Kidney (tissue), 14 donors: Measurements from ENCODE around the gene CEP95. TPM values are rescaled to one million over a fixed set of nuclear protein-coding genes. Genes with fewer than 3 reads are reported as not detected.

Experiments
- DNase-seq, 5 donors: peaks; one replicate each; pipeline ENCODE4 v3.0.0-alpha.2; 2013 to 2020
- FAIRE-seq: peaks from 2 replicates; lab custom pipeline; 2012; peaks lifted over from hg19 to GRCh38; lab: Jason Lieb, UNC
- H3K27ac ChIP-seq, 2 donors: one replicate each; pipeline ENCODE4 v1.7.0; 2013; ENCODE audit warnings: low read depth in 2 of 2, low read length in 2 of 2, inconsistent platforms in 1 of 2
- H3K27me3 ChIP-seq: one replicate; pipeline ENCODE4 v1.7.1; 2013; ENCODE audit warnings: low read length, inconsistent platforms; ENCODE audit not compliant: control insufficient read depth, insufficient read depth
- H3K36me3 ChIP-seq, 3 donors: one replicate each; pipeline versions ENCODE4 v1.7.0 to v1.7.1; 2013; ENCODE audit warnings: low read length in 3 of 3, control low read depth in 1 of 3, inconsistent platforms in 1 of 3; ENCODE audit not compliant: insufficient read depth in 3 of 3, control insufficient read depth in 2 of 3
- H3K4me1 ChIP-seq, 3 donors: one replicate each; pipeline versions ENCODE4 v1.7.0 to v1.7.1; 2013; ENCODE audit warnings: low read length in 3 of 3, inconsistent platforms in 1 of 3, low read depth in 1 of 3; ENCODE audit not compliant: control insufficient read depth in 2 of 3, insufficient read depth in 2 of 3
- H3K4me3 ChIP-seq, 3 donors: one replicate each; pipeline versions ENCODE4 v1.7.0 to v1.8.1; 2013; ENCODE audit warnings: low read length in 3 of 3, control low read depth in 1 of 3, inconsistent platforms in 1 of 3
- H3K9ac ChIP-seq, 3 donors: one replicate each; pipeline versions ENCODE4 v1.7.0 to v1.7.1; 2013; ENCODE audit warnings: low read length in 3 of 3, control low read depth in 1 of 3, inconsistent platforms in 1 of 3
- H3K9me3 ChIP-seq, 3 donors: one replicate each; pipeline versions ENCODE4 v1.7.0 to v1.7.1; 2013; ENCODE audit warnings: low read length in 3 of 3, control low read depth in 1 of 3, inconsistent platforms in 1 of 3; ENCODE audit not compliant: control insufficient read depth in 2 of 3, insufficient read depth in 1 of 3
- intact Hi-C: fragments of 100-400 bp; cut with DNase I; formaldehyde crosslinking; loops from one replicate; pipeline ENCODE4 v1.11.1; 2022
- polyA plus RNA-seq: library from polyadenylated mRNA; stranded (reverse); fragments of 350-450 nt; fragmentation: Illumina TruSeq; extraction: RNeasy Lipid Tissue Mini Kit (QIAGEN cat#74804); gene quantifications from one replicate; pipeline ENCODE4 v1.2.3, GENCODE V29; 2014; ENCODE audit warnings: low read depth, low replicate concordance; ENCODE audit not compliant: insufficient read depth
- total RNA-seq: library from RNA; stranded (reverse); fragmentation: NEBNext Ultra II Directional; extraction: Animal tissue kit (Norgen Biotek cat#: 25700); gene quantifications from one replicate; pipeline ENCODE4 v1.2.1, GENCODE V29; 2021
- TF ChIP-seq, protein P1 (sequence below): IDR thresholded peaks from 3 replicates; pipeline ENCODE4 v1.5.1; 2012; ENCODE audit warnings: mild to moderate bottlenecking, moderate library complexity, borderline replicate concordance; ENCODE audit not compliant: insufficient read depth; ENCODE audit errors: extremely low read depth
- donor health status: control.
- donor health status: control.
- donor health status: control.
- donor health status: control.
- donor health status: control.
- donor health status: DM: yes; HTN: yes; CAD: no.
- donor health status: Normal renal cell carcinoma (clear cell type).

The CEP95 gene
- total and polyA plus RNA-seq, 2 donors from 2014 or later, result 25.3 to 49.3 TPM

- TF ChIP-seq, protein P1, sequence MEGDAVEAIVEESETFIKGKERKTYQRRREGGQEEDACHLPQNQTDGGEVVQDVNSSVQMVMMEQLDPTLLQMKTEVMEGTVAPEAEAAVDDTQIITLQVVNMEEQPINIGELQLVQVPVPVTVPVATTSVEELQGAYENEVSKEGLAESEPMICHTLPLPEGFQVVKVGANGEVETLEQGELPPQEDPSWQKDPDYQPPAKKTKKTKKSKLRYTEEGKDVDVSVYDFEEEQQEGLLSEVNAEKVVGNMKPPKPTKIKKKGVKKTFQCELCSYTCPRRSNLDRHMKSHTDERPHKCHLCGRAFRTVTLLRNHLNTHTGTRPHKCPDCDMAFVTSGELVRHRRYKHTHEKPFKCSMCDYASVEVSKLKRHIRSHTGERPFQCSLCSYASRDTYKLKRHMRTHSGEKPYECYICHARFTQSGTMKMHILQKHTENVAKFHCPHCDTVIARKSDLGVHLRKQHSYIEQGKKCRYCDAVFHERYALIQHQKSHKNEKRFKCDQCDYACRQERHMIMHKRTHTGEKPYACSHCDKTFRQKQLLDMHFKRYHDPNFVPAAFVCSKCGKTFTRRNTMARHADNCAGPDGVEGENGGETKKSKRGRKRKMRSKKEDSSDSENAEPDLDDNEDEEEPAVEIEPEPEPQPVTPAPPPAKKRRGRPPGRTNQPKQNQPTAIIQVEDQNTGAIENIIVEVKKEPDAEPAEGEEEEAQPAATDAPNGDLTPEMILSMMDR, result no peak
- no peaks in the 10 kb centered on the region for H3K4me1 ChIP-seq
- FAIRE-seq, result no peak
- H3K27me3 ChIP-seq, result no peaks in the 10 kb centered on the region
- no peak overlapping the region for H3K27ac ChIP-seq
- H3K9me3 ChIP-seq, result no peaks in the 10 kb centered on the region
- no peak overlapping the region for H3K4me3 ChIP-seq
- no peak overlapping the region for H3K9ac ChIP-seq
- H3K36me3 ChIP-seq, result peaks cover 16 to 76% (median 49%) of the 10 kb centered on the region in 3 donors
- no peak for DNase-seq
- intact Hi-C loops, result no loop called here
Measured at GRCh38 chr17:64531955-64532371, 25.2 kb downstream of the CEP95 start.

GRCh38 chr17:64532409-64532808, 25.6 kb downstream of the CEP95 start:
- DNase-seq (no peak), FAIRE-seq (no peak)
- intact Hi-C loops, result no loop called here
- no peak overlapping the region for H3K27ac ChIP-seq
- H3K27me3 ChIP-seq, result no peaks in the 10 kb centered on the region
- H3K4me3 ChIP-seq, result no peak overlapping the region
- H3K9ac ChIP-seq, result no peak overlapping the region
- TF ChIP-seq, protein P1, result no peak
- peaks cover 16 to 78% (median 51%) of the 10 kb centered on the region in 3 donors for H3K36me3 ChIP-seq
- H3K9me3 ChIP-seq, result no peaks in the 10 kb centered on the region
- no peaks in the 10 kb centered on the region for H3K4me1 ChIP-seq

DNA sequence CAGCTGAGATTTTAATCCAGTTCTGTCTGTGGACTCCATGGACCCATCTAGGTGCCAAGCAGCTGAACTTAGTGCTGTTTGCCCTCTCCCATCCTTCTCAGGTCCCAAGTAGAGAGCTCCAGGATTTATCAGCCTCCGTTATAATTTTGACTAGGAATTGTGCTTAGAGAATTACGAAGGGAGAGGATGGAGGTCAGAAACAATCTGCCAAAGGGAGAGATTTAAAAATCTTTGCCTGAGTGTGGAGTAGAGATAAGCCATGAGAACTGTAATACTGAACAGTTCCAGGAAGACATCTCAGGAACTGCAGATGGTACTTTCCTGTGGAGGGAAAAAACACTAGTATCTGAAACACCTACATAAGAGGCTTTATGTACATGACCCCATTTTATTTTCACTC, 27.0 kb downstream of the CEP95 start:
- intact Hi-C loops, result no loop called here
- DNase-seq (no peak), FAIRE-seq (no peak)
- H3K27ac ChIP-seq, result no peak overlapping the region
- H3K4me3 ChIP-seq, result no peak overlapping the region
- H3K9me3 ChIP-seq, result no peaks in the 10 kb centered on the region
- peaks cover 11 to 66% (median 48%) of the 10 kb centered on the region in 3 donors for H3K36me3 ChIP-seq
- H3K4me1 ChIP-seq, result no peaks in the 10 kb centered on the region
- H3K9ac ChIP-seq, result no peak overlapping the region
- no peaks in the 10 kb centered on the region for H3K27me3 ChIP-seq
- TF ChIP-seq, protein P1, result no peak

DNA sequence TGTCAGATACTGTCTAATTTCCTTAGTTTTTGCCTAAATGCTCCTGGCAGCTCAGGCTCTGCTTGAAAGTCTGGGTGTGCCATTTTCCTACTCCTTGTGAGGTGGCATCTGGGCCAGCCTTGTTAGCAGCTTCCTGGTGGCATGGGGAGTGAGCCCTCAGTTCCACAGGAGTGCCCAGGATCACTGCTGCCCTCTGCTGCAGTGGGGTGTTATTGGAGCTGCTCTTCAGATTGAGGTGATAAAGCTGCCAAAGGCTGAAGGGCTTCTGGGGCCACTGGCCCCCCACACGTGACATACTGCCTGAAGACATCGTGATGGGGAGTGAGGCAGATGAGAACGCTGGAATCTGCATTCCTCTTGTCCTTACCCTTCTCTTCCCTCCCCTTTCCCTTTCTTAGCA, 27.4 kb downstream of the CEP95 start:
- DNase-seq (no peak), FAIRE-seq (no peak)
- no peaks in the 10 kb centered on the region for H3K9me3 ChIP-seq
- TF ChIP-seq, protein P1, result peak; percentile 8
- H3K27me3 ChIP-seq, result no peaks in the 10 kb centered on the region
- no peak overlapping the region for H3K27ac ChIP-seq
- no peaks in the 10 kb centered on the region for H3K4me1 ChIP-seq
- intact Hi-C loops, result no loop called here
- no peak overlapping the region for H3K9ac ChIP-seq
- H3K4me3 ChIP-seq, result no peak overlapping the region
- peaks cover 9 to 62% (median 45%) of the 10 kb centered on the region in 3 donors for H3K36me3 ChIP-seq
